Liver (tissue), 9 donors: ENCODE measurements around the gene CSKMT. TPM values are rescaled to one million over a fixed set of nuclear protein-coding genes. Genes with fewer than 3 reads are reported as not detected.

ENCODE experiments used
- DNase-seq: peaks from one replicate; pipeline ENCODE4 v3.0.0-alpha.2; 2017; ENCODE audit warnings: low spot score
- H3K27ac ChIP-seq, 2 donors: one replicate each; pipeline ENCODE4 v1.7.0; 2013; ENCODE audit warnings: inconsistent platforms in 2 of 2, low read length in 2 of 2, control low read depth in 1 of 2, low read depth in 1 of 2, mild to moderate bottlenecking in 1 of 2
- H3K27me3 ChIP-seq, 4 donors: one replicate each; pipeline versions ENCODE4 v1.6.1 to v1.7.0; 2013; ENCODE audit warnings: low read length in 3 of 4, inconsistent platforms in 1 of 4, mild to moderate bottlenecking in 1 of 4, moderate library complexity in 1 of 4; ENCODE audit not compliant: control insufficient read depth in 4 of 4, insufficient read depth in 4 of 4
- H3K36me3 ChIP-seq, 4 donors: one replicate each; pipeline versions ENCODE4 v1.6.1 to v1.7.0; 2013; ENCODE audit warnings: low read length in 3 of 4, mild to moderate bottlenecking in 3 of 4, low read depth in 1 of 4, moderate library complexity in 1 of 4; ENCODE audit not compliant: control insufficient read depth in 4 of 4, insufficient read depth in 3 of 4
- H3K4me1 ChIP-seq, 4 donors: one replicate each; pipeline versions ENCODE4 v1.6.1 to v1.7.0; 2013; ENCODE audit warnings: low read length in 3 of 4, mild to moderate bottlenecking in 3 of 4, moderate library complexity in 1 of 4; ENCODE audit not compliant: control insufficient read depth in 4 of 4, insufficient read depth in 4 of 4
- H3K4me3 ChIP-seq, 3 donors: one replicate each; pipeline versions ENCODE4 v1.6.1 to v1.7.0; 2013; ENCODE audit warnings: low read length in 3 of 3, control low read depth in 1 of 3, low read depth in 1 of 3, mild to moderate bottlenecking in 1 of 3
- H3K9ac ChIP-seq, 2 donors: one replicate each; pipeline ENCODE4 v1.7.0; 2013; ENCODE audit warnings: low read length in 2 of 2, mild to moderate bottlenecking in 2 of 2, moderate library complexity in 2 of 2, control low read depth in 1 of 2, low read depth in 1 of 2
- H3K9me3 ChIP-seq, 4 donors: one replicate each; pipeline versions ENCODE4 v1.6.1 to v1.7.0; 2013; ENCODE audit warnings: low read length in 3 of 4; ENCODE audit not compliant: control insufficient read depth in 4 of 4
- CTCF ChIP-seq: fragments of 150-350 bp; IDR thresholded peaks from 2 replicates; pipeline ENCODE4 v1.5.1; 2017; ENCODE audit warnings: improper control_type of control experiment, low read depth, low read length; ENCODE audit not compliant: missing input control
- EGR1 ChIP-seq, 2 donors: IDR thresholded peaks; 2 replicates each; pipeline ENCODE4 v1.6.1; 2016 to 2018; ENCODE audit warnings: antibody characterized with exemption in 2 of 2, low read depth in 2 of 2
- FOXA1 ChIP-seq: IDR thresholded peaks from 2 replicates; pipeline ENCODE4 v1.6.1; 2016; ENCODE audit warnings: antibody characterized with exemption
- FOXA2 ChIP-seq: IDR thresholded peaks from 2 replicates; pipeline ENCODE4 v1.6.1; 2016; ENCODE audit warnings: antibody characterized with exemption
- HNF4A ChIP-seq, 2 donors: conservative IDR thresholded peaks; 2 replicates each; pipeline ENCODE4 v1.6.1; 2016; ENCODE audit warnings: antibody characterized with exemption in 2 of 2, mild to moderate bottlenecking in 2 of 2
- RAD21 ChIP-seq, 2 donors: IDR thresholded peaks; 2 replicates each; pipeline ENCODE4 v1.6.1; 2016; ENCODE audit warnings: antibody characterized with exemption in 2 of 2, mild to moderate bottlenecking in 2 of 2
- SP1 ChIP-seq: IDR thresholded peaks from 2 replicates; pipeline ENCODE4 v1.6.1; 2018; ENCODE audit warnings: antibody characterized with exemption, mild to moderate bottlenecking
- TAF1 ChIP-seq: conservative IDR thresholded peaks from 2 replicates; pipeline ENCODE4 v1.6.1; 2016; ENCODE audit warnings: antibody characterized with exemption, mild to moderate bottlenecking
- WGBS: extraction: QIAGEN DNeasy Blood & Tissue Kit; methylation state at CpG from one replicate; pipeline ENCODE4 v1.1.7; 2013; 5-methylcytosine and 5-hydroxymethylcytosine counted together
- polyA plus RNA-seq, 2 donors: library from polyadenylated mRNA; stranded (reverse) in 1 of 2; unstranded in 1 of 2; fragments of 200-250 nt in 1 of 2; fragments of >200 nt in 1 of 2; fragmentation: Nextera tagmentation in 1 of 2; extraction: Ambion mirVana in 1 of 2; gene quantifications; one replicate each; pipeline versions ENCODE4 v1.2.1 to v1.2.3, GENCODE V29; 2013 to 2015
- total RNA-seq, 2 donors: library from RNA; depleted of rRNA; stranded (reverse); fragments of >200 nt; gene quantifications; one replicate each; pipeline ENCODE4 v1.2.3, GENCODE V29; 2014
- TF ChIP-seq, protein P1 (sequence below): IDR thresholded peaks from 2 replicates; pipeline ENCODE4 v1.6.1; 2016; ENCODE audit warnings: antibody characterized with exemption
- TF ChIP-seq, protein P2 (sequence below): IDR thresholded peaks from 2 replicates; pipeline ENCODE4 v1.6.1; 2016; ENCODE audit warnings: antibody characterized with exemption, mild to moderate bottlenecking
- TF ChIP-seq, protein P3 (sequence below): IDR thresholded peaks from 2 replicates; pipeline ENCODE4 v1.6.1; 2016; ENCODE audit warnings: antibody characterized with exemption
- donor health status: healthy.
- donor health status: healthy.
- donor health status: healthy.
- donor health status: healthy.
- donor health status: healthy.

The CSKMT gene
- total and polyA plus RNA-seq, 4 donors, result 1.8 to 2.5 (median 2.3) TPM

GRCh38 chr11:62646825-62647608, 18.1 kb upstream of the CSKMT start:
- Histone ChIP-seq H3K9ac (peak overlapping the region in 1 of 2 donors; percentile 80), H3K4me3 (peak overlapping the region in 1 of 3 donors; percentile 7), H3K36me3 (peaks cover 0 to 14% (median 7%) of the 10 kb centered on the region in 4 donors), H3K4me1 (peaks cover 6 to 36% (median 32%) of the 10 kb centered on the region in 4 donors), H3K9me3 (no peaks in the 10 kb centered on the region), H3K27ac (peak overlapping the region; percentile 64 to 97), H3K27me3 (no peaks in the 10 kb centered on the region)
- DNase-seq, result no peak
- 57% methylated on average over 32 of the region's 32 CpGs for WGBS
- TF ChIP-seq, protein P1, sequence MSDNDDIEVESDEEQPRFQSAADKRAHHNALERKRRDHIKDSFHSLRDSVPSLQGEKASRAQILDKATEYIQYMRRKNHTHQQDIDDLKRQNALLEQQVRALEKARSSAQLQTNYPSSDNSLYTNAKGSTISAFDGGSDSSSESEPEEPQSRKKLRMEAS, result no peak
- TF ChIP-seq TAF1, result peak; percentile 45

GRCh38 chr11:62647609-62648005, 17.5 kb upstream of the CSKMT start:
- TF ChIP-seq, protein P2, sequence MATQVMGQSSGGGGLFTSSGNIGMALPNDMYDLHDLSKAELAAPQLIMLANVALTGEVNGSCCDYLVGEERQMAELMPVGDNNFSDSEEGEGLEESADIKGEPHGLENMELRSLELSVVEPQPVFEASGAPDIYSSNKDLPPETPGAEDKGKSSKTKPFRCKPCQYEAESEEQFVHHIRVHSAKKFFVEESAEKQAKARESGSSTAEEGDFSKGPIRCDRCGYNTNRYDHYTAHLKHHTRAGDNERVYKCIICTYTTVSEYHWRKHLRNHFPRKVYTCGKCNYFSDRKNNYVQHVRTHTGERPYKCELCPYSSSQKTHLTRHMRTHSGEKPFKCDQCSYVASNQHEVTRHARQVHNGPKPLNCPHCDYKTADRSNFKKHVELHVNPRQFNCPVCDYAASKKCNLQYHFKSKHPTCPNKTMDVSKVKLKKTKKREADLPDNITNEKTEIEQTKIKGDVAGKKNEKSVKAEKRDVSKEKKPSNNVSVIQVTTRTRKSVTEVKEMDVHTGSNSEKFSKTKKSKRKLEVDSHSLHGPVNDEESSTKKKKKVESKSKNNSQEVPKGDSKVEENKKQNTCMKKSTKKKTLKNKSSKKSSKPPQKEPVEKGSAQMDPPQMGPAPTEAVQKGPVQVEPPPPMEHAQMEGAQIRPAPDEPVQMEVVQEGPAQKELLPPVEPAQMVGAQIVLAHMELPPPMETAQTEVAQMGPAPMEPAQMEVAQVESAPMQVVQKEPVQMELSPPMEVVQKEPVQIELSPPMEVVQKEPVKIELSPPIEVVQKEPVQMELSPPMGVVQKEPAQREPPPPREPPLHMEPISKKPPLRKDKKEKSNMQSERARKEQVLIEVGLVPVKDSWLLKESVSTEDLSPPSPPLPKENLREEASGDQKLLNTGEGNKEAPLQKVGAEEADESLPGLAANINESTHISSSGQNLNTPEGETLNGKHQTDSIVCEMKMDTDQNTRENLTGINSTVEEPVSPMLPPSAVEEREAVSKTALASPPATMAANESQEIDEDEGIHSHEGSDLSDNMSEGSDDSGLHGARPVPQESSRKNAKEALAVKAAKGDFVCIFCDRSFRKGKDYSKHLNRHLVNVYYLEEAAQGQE, result no peak
- TF ChIP-seq CTCF, result no peak
- no peak for TF ChIP-seq FOXA1
- TF ChIP-seq TAF1, result no peak
- no peak for TF ChIP-seq SP1
- no peak for TF ChIP-seq RAD21 (IDR thresholded peaks at IDR 0.05)
- no peak for TF ChIP-seq FOXA2
- TF ChIP-seq, protein P3, sequence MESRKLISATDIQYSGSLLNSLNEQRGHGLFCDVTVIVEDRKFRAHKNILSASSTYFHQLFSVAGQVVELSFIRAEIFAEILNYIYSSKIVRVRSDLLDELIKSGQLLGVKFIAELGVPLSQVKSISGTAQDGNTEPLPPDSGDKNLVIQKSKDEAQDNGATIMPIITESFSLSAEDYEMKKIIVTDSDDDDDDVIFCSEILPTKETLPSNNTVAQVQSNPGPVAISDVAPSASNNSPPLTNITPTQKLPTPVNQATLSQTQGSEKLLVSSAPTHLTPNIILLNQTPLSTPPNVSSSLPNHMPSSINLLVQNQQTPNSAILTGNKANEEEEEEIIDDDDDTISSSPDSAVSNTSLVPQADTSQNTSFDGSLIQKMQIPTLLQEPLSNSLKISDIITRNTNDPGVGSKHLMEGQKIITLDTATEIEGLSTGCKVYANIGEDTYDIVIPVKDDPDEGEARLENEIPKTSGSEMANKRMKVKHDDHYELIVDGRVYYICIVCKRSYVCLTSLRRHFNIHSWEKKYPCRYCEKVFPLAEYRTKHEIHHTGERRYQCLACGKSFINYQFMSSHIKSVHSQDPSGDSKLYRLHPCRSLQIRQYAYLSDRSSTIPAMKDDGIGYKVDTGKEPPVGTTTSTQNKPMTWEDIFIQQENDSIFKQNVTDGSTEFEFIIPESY, result no peak
- no peak for TF ChIP-seq EGR1 (IDR thresholded peaks at IDR 0.05; ENCODE audit: low read depth in 2 of 2)
- no peak for TF ChIP-seq HNF4A (conservative IDR thresholded peaks at IDR 0.05)
- peak overlapping the region in 1 of 2 donors; percentile 64 for H3K27ac ChIP-seq
- no peak overlapping the region for H3K4me3 ChIP-seq
- WGBS, result 72% methylated on average over 6 of the region's 6 CpGs
- no peak overlapping the region for H3K9ac ChIP-seq
- DNase-seq, result no peak
- peaks cover 0 to 14% (median 6%) of the 10 kb centered on the region in 4 donors for H3K36me3 ChIP-seq
- H3K27me3 ChIP-seq, result no peaks in the 10 kb centered on the region
- H3K9me3 ChIP-seq, result no peaks in the 10 kb centered on the region
- H3K4me1 ChIP-seq, result peaks cover 6 to 42% (median 37%) of the 10 kb centered on the region in 4 donors
